ENCODE data around the gene KCNJ10.

KCNJ10 gene

GRCh38 chr1:160009081-160009480 lies 60.9 kb downstream of the KCNJ10 start:
- WGBS, 2 experiments: 76 to 82% methylated on average over 2 of the region's 2 CpGs
- Histone ChIP-seq H3K4me1 (ENCODE audit: control insufficient read depth, insufficient read depth, low read length) (no peaks in the 10 kb centered on the region), H3K9me3 (ENCODE audit: control insufficient read depth, low read length) (no peaks in the 10 kb centered on the region), H3K36me3 (ENCODE audit: control insufficient read depth, insufficient read depth, low read length) (no peaks in the 10 kb centered on the region), H3K4me3 (ENCODE audit: insufficient read depth, low read depth, low read length) (no peak overlapping the region), H3K27me3 (ENCODE audit: control insufficient read depth, insufficient read depth, low read length, poor library complexity, severe bottlenecking) (peaks cover 7% of the 10 kb centered on the region), H3K27ac (ENCODE audit: insufficient read depth, low read depth, low read length, poor library complexity, severe bottlenecking) (no peak overlapping the region)

DNA sequence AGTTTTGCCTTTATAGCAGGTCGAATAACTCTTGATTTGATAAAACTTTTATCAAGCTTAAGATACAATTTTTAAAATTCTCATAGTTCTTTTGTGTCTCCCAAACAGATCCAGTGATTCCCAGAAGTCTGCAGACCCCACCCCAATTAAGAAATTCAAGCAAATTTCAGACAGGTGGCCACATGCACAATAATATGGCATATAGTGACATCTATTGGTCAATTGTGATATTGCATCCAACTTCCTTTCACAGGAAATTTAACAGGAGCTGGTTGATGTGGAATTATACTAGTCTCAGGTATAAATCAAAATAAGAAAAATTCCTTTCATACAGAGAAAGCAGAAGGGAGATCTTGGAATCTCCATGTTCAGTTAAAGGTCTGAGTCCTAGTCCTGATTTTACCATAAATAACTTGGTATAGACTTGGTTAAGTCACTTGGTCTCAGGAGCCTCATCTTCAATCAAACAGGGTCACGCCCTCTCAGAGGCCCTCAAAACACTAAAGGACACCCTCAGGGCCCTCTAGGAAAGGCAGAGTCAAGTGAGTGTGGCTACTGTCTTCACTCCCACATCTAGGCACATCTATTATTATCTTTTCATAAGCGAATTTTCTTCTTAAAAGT lies 62.3 kb downstream of the KCNJ10 start:
- Histone ChIP-seq H3K36me3 (ENCODE audit: control insufficient read depth, insufficient read depth, low read length) (no peaks in the 10 kb centered on the region), H3K27me3 (ENCODE audit: control insufficient read depth, insufficient read depth, low read length, poor library complexity, severe bottlenecking) (peaks cover 7% of the 10 kb centered on the region), H3K4me1 (ENCODE audit: control insufficient read depth, insufficient read depth, low read length) (no peaks in the 10 kb centered on the region), H3K4me3 (ENCODE audit: insufficient read depth, low read depth, low read length) (no peak overlapping the region), H3K9me3 (ENCODE audit: control insufficient read depth, low read length) (no peaks in the 10 kb centered on the region), H3K27ac (ENCODE audit: insufficient read depth, low read depth, low read length, poor library complexity, severe bottlenecking) (no peak overlapping the region)
- WGBS, 2 experiments: 67 to 81% methylated on average over 2 to 3 of the region's 3 CpGs

- Histone ChIP-seq H3K27me3 (ENCODE audit: control insufficient read depth, insufficient read depth, low read length, poor library complexity, severe bottlenecking) (peaks cover 4% of the 10 kb centered on the region), H3K4me1 (ENCODE audit: control insufficient read depth, insufficient read depth, low read length) (no peaks in the 10 kb centered on the region), H3K9me3 (ENCODE audit: control insufficient read depth, low read length) (no peaks in the 10 kb centered on the region), H3K4me3 (ENCODE audit: insufficient read depth, low read depth, low read length) (no peak overlapping the region), H3K27ac (ENCODE audit: insufficient read depth, low read depth, low read length, poor library complexity, severe bottlenecking) (no peak overlapping the region), H3K36me3 (ENCODE audit: control insufficient read depth, insufficient read depth, low read length) (no peaks in the 10 kb centered on the region)
- WGBS, 2 experiments: 6 to 10% methylated on average over 3 of the region's 5 CpGs
Measured at GRCh38 chr1:160006312-160006940, 63.5 kb downstream of the KCNJ10 start.

DNA sequence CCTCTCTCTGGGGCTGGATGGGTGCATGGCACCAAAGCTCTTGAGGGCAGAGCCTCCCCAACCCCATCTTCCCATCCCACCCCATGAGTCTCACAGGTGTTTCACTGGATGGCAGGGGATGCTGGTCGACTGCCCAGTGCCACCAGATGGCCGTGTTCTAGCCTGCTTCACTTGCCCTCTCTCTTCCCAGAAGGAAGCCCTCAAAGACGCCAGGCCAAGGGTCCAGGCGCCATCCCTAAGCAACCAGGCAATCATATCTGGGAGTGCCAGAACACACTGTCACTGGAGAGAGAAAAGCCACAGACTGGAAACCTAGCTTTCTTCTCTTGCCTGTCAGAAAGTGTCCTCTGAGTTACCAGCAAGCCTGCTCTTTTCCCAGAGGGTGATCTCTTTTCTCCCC lies 64.9 kb downstream of the KCNJ10 start:
- Histone ChIP-seq H3K27ac (ENCODE audit: insufficient read depth, low read depth, low read length, poor library complexity, severe bottlenecking) (no peak overlapping the region), H3K27me3 (ENCODE audit: control insufficient read depth, insufficient read depth, low read length, poor library complexity, severe bottlenecking) (peaks cover 4% of the 10 kb centered on the region), H3K4me3 (ENCODE audit: insufficient read depth, low read depth, low read length) (no peak overlapping the region), H3K36me3 (ENCODE audit: control insufficient read depth, insufficient read depth, low read length) (no peaks in the 10 kb centered on the region), H3K4me1 (ENCODE audit: control insufficient read depth, insufficient read depth, low read length) (no peaks in the 10 kb centered on the region), H3K9me3 (ENCODE audit: control insufficient read depth, low read length) (no peaks in the 10 kb centered on the region)
- WGBS, 2 experiments: 88 to 93% methylated on average over 4 of the region's 4 CpGs

GRCh38 chr1:160004425-160004824 lies 65.5 kb downstream of the KCNJ10 start:
- H3K4me1 ChIP-seq (ENCODE audit: control insufficient read depth, insufficient read depth, low read length): no peaks in the 10 kb centered on the region
- no peak overlapping the region for H3K27ac ChIP-seq (ENCODE audit: insufficient read depth, low read depth, low read length, poor library complexity, severe bottlenecking)
- no peaks in the 10 kb centered on the region for H3K9me3 ChIP-seq (ENCODE audit: control insufficient read depth, low read length)
- no peaks in the 10 kb centered on the region for H3K36me3 ChIP-seq (ENCODE audit: control insufficient read depth, insufficient read depth, low read length)
- WGBS, 2 experiments: 93 to 95% methylated on average over 2 of the region's 2 CpGs
- peaks cover 4% of the 10 kb centered on the region for H3K27me3 ChIP-seq (ENCODE audit: control insufficient read depth, insufficient read depth, low read length, poor library complexity, severe bottlenecking)
- no peak overlapping the region for H3K4me3 ChIP-seq (ENCODE audit: insufficient read depth, low read depth, low read length)

DNA sequence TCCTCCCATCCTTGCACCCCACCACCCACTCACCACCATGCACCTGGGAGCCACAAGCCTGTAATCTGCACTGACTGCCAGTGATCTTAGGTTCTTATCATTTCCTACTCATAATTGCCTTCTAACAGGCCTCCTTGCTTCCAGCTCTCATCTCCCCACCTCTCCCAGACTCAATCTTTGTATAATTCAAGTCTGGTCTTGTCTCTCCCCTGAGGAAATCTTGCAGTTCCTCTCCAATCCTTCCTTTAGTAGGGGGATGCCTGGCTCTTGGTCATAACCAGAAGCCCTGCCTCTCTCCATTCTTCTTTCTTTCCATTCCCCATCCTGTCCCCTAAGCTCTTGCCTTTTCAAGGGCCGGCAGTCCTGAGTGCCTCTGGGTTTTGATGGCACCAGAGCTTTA lies 66.0 kb downstream of the KCNJ10 start:
- H3K4me1 ChIP-seq (ENCODE audit: control insufficient read depth, insufficient read depth, low read length): no peaks in the 10 kb centered on the region
- H3K9me3 ChIP-seq (ENCODE audit: control insufficient read depth, low read length): no peaks in the 10 kb centered on the region
- no peaks in the 10 kb centered on the region for H3K27me3 ChIP-seq (ENCODE audit: control insufficient read depth, insufficient read depth, low read length, poor library complexity, severe bottlenecking)
- H3K27ac ChIP-seq (ENCODE audit: insufficient read depth, low read depth, low read length, poor library complexity, severe bottlenecking): no peak overlapping the region
- 94 to 96% methylated on average over 1 of the region's 1 CpG for WGBS, 2 experiments
- no peak overlapping the region for H3K4me3 ChIP-seq (ENCODE audit: insufficient read depth, low read depth, low read length)
- no peaks in the 10 kb centered on the region for H3K36me3 ChIP-seq (ENCODE audit: control insufficient read depth, insufficient read depth, low read length)

DNA sequence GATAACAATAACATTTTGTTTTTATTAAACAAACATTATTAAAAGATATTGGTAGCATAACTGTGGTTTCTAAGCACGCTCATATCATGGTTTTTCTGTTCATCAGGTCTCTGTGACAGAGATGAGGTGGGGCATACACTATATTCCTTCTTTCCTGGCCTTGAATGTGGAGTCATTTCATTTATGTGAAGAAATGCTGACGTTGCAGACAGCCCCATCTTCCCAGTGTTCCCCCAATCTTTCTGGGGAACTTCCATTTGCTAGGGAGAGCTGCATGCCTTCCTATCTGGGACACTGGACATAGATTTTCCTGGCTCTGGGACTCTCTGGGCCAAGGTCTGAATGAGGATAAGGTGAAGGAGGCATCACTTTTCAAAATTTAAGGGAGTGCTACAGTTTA lies 68.5 kb downstream of the KCNJ10 start:
- WGBS, 2 experiments: 65 to 82% methylated on average over 2 of the region's 2 CpGs
- H3K4me3 ChIP-seq (ENCODE audit: insufficient read depth, low read depth, low read length): no peak overlapping the region
- no peaks in the 10 kb centered on the region for H3K9me3 ChIP-seq (ENCODE audit: control insufficient read depth, low read length)
- no peaks in the 10 kb centered on the region for H3K36me3 ChIP-seq (ENCODE audit: control insufficient read depth, insufficient read depth, low read length)
- no peaks in the 10 kb centered on the region for H3K4me1 ChIP-seq (ENCODE audit: control insufficient read depth, insufficient read depth, low read length)
- no peaks in the 10 kb centered on the region for H3K27me3 ChIP-seq (ENCODE audit: control insufficient read depth, insufficient read depth, low read length, poor library complexity, severe bottlenecking)
- H3K27ac ChIP-seq (ENCODE audit: insufficient read depth, low read depth, low read length, poor library complexity, severe bottlenecking): no peak overlapping the region

- H3K27ac ChIP-seq (ENCODE audit: insufficient read depth, low read depth, low read length, poor library complexity, severe bottlenecking): no peak overlapping the region
- no peaks in the 10 kb centered on the region for H3K4me1 ChIP-seq (ENCODE audit: control insufficient read depth, insufficient read depth, low read length)
- WGBS, 2 experiments: 79 to 88% methylated on average over 3 to 4 of the region's 4 CpGs
- no peaks in the 10 kb centered on the region for H3K36me3 ChIP-seq (ENCODE audit: control insufficient read depth, insufficient read depth, low read length)
- no peak overlapping the region for H3K4me3 ChIP-seq (ENCODE audit: insufficient read depth, low read depth, low read length)
- H3K9me3 ChIP-seq (ENCODE audit: control insufficient read depth, low read length): no peaks in the 10 kb centered on the region
- no peaks in the 10 kb centered on the region for H3K27me3 ChIP-seq (ENCODE audit: control insufficient read depth, insufficient read depth, low read length, poor library complexity, severe bottlenecking)
Measured at GRCh38 chr1:159999204-159999603, 70.8 kb downstream of the KCNJ10 start.

DNA sequence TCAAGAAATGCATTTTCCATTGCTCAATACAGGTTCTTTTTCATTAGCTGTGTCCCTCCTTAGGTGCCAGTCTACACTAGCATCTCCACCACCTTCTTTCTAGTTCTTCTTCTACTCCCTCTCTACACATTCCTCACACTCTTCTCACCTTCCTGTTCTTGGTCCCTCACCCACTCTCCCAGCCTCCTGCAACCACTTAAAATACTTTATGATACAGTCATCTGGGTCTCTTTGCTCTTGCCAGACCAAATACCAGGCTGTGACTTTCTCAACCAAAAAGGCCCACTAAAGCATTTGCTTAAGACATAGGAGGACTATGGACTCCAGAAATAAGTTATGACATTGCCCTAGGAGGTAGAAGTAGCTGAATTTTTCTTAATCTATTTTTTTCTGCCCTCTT lies 73.3 kb downstream of the KCNJ10 start:
- Histone ChIP-seq H3K4me3 (ENCODE audit: insufficient read depth, low read depth, low read length) (no peak overlapping the region), H3K27ac (ENCODE audit: insufficient read depth, low read depth, low read length, poor library complexity, severe bottlenecking) (no peak overlapping the region), H3K27me3 (ENCODE audit: control insufficient read depth, insufficient read depth, low read length, poor library complexity, severe bottlenecking) (no peaks in the 10 kb centered on the region), H3K9me3 (ENCODE audit: control insufficient read depth, low read length) (no peaks in the 10 kb centered on the region), H3K36me3 (ENCODE audit: control insufficient read depth, insufficient read depth, low read length) (no peaks in the 10 kb centered on the region), H3K4me1 (ENCODE audit: control insufficient read depth, insufficient read depth, low read length) (no peaks in the 10 kb centered on the region)

DNA sequence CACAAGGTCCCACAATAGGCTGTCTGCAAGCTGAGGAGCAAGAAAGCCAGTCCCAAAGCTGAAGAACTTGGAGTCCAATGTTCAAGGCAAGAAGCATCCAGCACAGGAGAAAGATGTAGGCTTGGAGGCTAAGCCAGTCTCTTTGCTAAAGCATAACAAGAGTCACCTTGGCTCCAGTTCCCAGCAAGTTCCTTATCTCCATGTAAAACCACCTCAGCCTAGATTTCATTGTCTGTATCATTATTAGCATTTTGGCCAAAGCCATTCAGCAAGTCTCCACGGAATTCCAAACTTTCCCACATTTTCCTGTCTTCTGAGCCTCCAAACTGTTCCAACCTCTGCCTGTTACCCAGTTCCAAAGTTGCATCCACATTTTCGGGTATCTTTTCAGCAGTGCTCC lies 75.1 kb downstream of the KCNJ10 start:
- H3K27me3 ChIP-seq (ENCODE audit: control insufficient read depth, insufficient read depth, low read length, poor library complexity, severe bottlenecking): no peaks in the 10 kb centered on the region
- no peak overlapping the region for H3K27ac ChIP-seq (ENCODE audit: insufficient read depth, low read depth, low read length, poor library complexity, severe bottlenecking)
- H3K4me3 ChIP-seq (ENCODE audit: insufficient read depth, low read depth, low read length): no peak overlapping the region
- H3K9me3 ChIP-seq (ENCODE audit: control insufficient read depth, low read length): no peaks in the 10 kb centered on the region
- no peaks in the 10 kb centered on the region for H3K4me1 ChIP-seq (ENCODE audit: control insufficient read depth, insufficient read depth, low read length)
- 88 to 89% methylated on average over 2 of the region's 2 CpGs for WGBS, 2 experiments
- no peaks in the 10 kb centered on the region for H3K36me3 ChIP-seq (ENCODE audit: control insufficient read depth, insufficient read depth, low read length)

Measured in ectodermal cell (in vitro differentiated cells).